Sigmoid colon (tissue), 7 donors: ENCODE results near the gene EIF4G3. TPM values are rescaled to one million over a fixed set of nuclear protein-coding genes. Genes with fewer than 3 reads are reported as not detected.

Experiments
- DNase-seq: peaks from one replicate; pipeline ENCODE4 v3.0.0-alpha.2; 2019
- H3K27ac ChIP-seq, 4 donors: fragments of 200-600 bp; sonication (generic); one replicate each; pipeline ENCODE4 v1.5.1; 2016 to 2019; ENCODE audit warnings: mild to moderate bottlenecking in 1 of 4
- H3K27me3 ChIP-seq, 3 donors: fragments of 200-600 bp; sonication (generic); one replicate each; pipeline ENCODE4 v1.5.1; 2019; ENCODE audit warnings: mild to moderate bottlenecking in 1 of 3
- H3K36me3 ChIP-seq, 4 donors: fragments of 200-600 bp; sonication (generic); one replicate each; pipeline ENCODE4 v1.5.1; 2016 to 2019
- H3K4me1 ChIP-seq, 4 donors: fragments of 200-600 bp; sonication (generic); one replicate each; pipeline ENCODE4 v1.5.1; 2017 to 2019
- H3K4me3 ChIP-seq, 4 donors: fragments of 200-600 bp; sonication (generic); one replicate each; pipeline ENCODE4 v1.5.1; 2017 to 2019; ENCODE audit warnings: mild to moderate bottlenecking in 2 of 4, moderate library complexity in 1 of 4
- H3K9me3 ChIP-seq, 4 donors: fragments of 200-600 bp in 3 of 4; sonication (generic) in 3 of 4; one replicate each; pipeline versions ENCODE4 v1.5.1 to v1.6.1; 2013 to 2019
- EP300 ChIP-seq, 4 donors: sonication (generic); formaldehyde crosslinking; IDR thresholded peaks; one replicate each; pipeline ENCODE4 v1.6.1; 2017; ENCODE audit warnings: antibody characterized with exemption in 4 of 4
- POLR2A ChIP-seq, 2 donors: fragments of 450-650 bp; IDR thresholded peaks; one replicate each; pipeline ENCODE4 v1.6.1; 2016; ENCODE audit warnings: antibody characterized with exemption in 2 of 2, mild to moderate bottlenecking in 2 of 2, moderate library complexity in 2 of 2
- POLR2AphosphoS5 ChIP-seq, 4 donors: sonication (generic); formaldehyde crosslinking; IDR thresholded peaks; one replicate each; pipeline ENCODE4 v1.6.1; 2017; ENCODE audit warnings: antibody characterized with exemption in 4 of 4
- WGBS, 2 donors: extraction: QIAGEN DNeasy Blood & Tissue Kit; methylation state at CpG; one replicate each; pipeline ENCODE4 v1.1.7; 2013; 5-methylcytosine and 5-hydroxymethylcytosine counted together
- intact Hi-C: fragments of 100-400 bp; cut with DNase I; formaldehyde crosslinking; loops from one replicate; pipeline ENCODE4 v1.15.1; 2023
- polyA plus RNA-seq, 3 donors: library from polyadenylated mRNA; stranded (reverse); fragments of 200-250 nt; gene quantifications; one replicate each; pipeline ENCODE4 v1.2.3, GENCODE V29; 2013
- total RNA-seq, 4 donors: library from RNA; depleted of rRNA; stranded (reverse); fragments of >200 nt; gene quantifications; one replicate each; pipeline ENCODE4 v1.1.0, GENCODE V29; 2016
- TF ChIP-seq, protein P1 (sequence below), 4 experiments: fragments of 450-650 bp in 3 of 4; fragments of 200-600 bp in 1 of 4; IDR thresholded peaks; one replicate each; pipeline ENCODE4 v1.5.1; 2016 to 2019; ENCODE audit warnings: antibody characterized with exemption in 4 of 4, mild to moderate bottlenecking in 3 of 4, moderate library complexity in 2 of 4
- donor health status: healthy with polysubstance abuse.
- donor health status: Bipolar disorder and iron deficiency.
- donor health status: healthy.

The EIF4G3 gene
- total and polyA plus RNA-seq, 7 donors, result 13.4 to 65.9 (median 33.5) TPM

DNA sequence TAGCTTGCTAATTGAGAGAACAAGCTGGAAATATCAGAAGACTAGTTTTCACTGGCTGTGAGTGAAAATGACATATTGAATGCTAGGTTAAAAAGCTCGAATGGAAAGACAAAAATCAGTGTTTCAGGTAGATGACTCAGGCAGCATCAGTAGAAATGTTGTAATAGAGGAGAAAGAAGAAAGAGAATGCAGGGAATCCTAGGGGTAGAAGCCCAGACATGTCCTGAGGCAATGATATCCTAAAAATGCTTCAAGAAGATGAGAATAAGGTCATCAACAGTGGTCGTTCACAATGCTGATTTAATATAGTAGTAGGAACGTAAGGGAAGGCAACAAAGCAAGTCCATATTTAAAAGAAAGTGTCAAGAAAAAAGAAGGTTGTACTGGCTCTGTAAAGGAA is 292.9 kb downstream of the EIF4G3 start:
- Histone ChIP-seq H3K36me3 (peaks cover 0 to 29% (median 4%) of the 10 kb centered on the region in 4 donors), H3K27me3 (no peaks in the 10 kb centered on the region), H3K4me1 (no peaks in the 10 kb centered on the region), H3K27ac (no peak overlapping the region), H3K4me3 (no peak overlapping the region), H3K9me3 (no peaks in the 10 kb centered on the region)
- TF ChIP-seq POLR2A (IDR thresholded peaks at IDR 0.05) (no peak), EP300 (IDR thresholded peaks at IDR 0.05) (no peak), POLR2AphosphoS5 (IDR thresholded peaks at IDR 0.05) (no peak)
- TF ChIP-seq, protein P1, sequence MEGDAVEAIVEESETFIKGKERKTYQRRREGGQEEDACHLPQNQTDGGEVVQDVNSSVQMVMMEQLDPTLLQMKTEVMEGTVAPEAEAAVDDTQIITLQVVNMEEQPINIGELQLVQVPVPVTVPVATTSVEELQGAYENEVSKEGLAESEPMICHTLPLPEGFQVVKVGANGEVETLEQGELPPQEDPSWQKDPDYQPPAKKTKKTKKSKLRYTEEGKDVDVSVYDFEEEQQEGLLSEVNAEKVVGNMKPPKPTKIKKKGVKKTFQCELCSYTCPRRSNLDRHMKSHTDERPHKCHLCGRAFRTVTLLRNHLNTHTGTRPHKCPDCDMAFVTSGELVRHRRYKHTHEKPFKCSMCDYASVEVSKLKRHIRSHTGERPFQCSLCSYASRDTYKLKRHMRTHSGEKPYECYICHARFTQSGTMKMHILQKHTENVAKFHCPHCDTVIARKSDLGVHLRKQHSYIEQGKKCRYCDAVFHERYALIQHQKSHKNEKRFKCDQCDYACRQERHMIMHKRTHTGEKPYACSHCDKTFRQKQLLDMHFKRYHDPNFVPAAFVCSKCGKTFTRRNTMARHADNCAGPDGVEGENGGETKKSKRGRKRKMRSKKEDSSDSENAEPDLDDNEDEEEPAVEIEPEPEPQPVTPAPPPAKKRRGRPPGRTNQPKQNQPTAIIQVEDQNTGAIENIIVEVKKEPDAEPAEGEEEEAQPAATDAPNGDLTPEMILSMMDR (IDR thresholded peaks at IDR 0.05), result no peak
- no peak for DNase-seq
- intact Hi-C loops, result no loop called here
- 92 to 93% methylated on average over 3 of the region's 3 CpGs for WGBS, 2 donors

DNA sequence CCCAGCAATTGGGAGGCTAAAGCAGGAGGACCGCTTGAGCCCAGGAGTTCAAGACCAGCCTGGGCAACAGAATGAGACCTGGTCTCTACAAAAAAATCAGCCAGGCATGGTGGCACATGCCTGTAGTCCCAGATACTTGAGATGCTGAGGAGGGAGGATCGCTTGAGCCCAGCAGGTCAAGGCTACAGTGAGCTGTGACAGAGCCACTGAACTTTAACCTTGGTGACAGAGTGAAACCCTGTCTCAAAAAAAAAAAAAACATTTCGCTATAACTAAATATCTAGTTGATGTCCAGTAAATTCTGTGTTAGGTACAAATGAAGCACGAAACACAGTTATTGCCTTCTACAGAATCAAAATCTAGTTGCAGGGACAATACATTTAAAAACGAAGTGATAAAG is 293.9 kb downstream of the EIF4G3 start:
- DNase-seq, result no peak
- peaks cover 0 to 38% (median 8%) of the 10 kb centered on the region in 4 donors for H3K36me3 ChIP-seq
- no peaks in the 10 kb centered on the region for H3K9me3 ChIP-seq
- no peaks in the 10 kb centered on the region for H3K27me3 ChIP-seq
- H3K27ac ChIP-seq, result no peak overlapping the region
- no peaks in the 10 kb centered on the region for H3K4me1 ChIP-seq
- H3K4me3 ChIP-seq, result no peak overlapping the region
- TF ChIP-seq EP300 (IDR thresholded peaks at IDR 0.05) (no peak), POLR2AphosphoS5 (IDR thresholded peaks at IDR 0.05) (no peak), POLR2A (IDR thresholded peaks at IDR 0.05) (no peak)
- TF ChIP-seq, protein P1 (IDR thresholded peaks at IDR 0.05), result no peak
- intact Hi-C loops, result no loop called here
- 96 to 99% methylated on average over 5 of the region's 5 CpGs for WGBS, 2 donors

DNA sequence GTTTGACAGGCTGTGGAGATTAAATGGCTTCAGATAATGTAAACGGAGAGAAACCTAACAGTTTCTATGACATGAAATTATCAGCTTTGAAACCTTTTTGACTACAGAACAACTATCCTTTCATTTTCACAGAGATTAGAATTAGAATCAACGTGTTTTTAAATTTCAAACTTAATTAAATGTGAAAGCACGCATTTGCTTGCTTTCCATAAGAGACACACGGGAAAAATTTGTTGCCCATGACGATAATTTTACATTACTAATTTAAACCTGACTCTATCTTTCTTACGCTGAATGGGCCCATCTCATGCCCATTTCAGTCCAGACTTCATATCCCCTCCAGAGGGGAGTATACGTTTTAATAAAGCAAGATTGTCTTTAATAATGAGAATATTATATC is 297.9 kb downstream of the EIF4G3 start:
- intact Hi-C loops, result no loop called here
- WGBS, 2 donors, result 92 to 94% methylated on average over 7 of the region's 7 CpGs

DNA sequence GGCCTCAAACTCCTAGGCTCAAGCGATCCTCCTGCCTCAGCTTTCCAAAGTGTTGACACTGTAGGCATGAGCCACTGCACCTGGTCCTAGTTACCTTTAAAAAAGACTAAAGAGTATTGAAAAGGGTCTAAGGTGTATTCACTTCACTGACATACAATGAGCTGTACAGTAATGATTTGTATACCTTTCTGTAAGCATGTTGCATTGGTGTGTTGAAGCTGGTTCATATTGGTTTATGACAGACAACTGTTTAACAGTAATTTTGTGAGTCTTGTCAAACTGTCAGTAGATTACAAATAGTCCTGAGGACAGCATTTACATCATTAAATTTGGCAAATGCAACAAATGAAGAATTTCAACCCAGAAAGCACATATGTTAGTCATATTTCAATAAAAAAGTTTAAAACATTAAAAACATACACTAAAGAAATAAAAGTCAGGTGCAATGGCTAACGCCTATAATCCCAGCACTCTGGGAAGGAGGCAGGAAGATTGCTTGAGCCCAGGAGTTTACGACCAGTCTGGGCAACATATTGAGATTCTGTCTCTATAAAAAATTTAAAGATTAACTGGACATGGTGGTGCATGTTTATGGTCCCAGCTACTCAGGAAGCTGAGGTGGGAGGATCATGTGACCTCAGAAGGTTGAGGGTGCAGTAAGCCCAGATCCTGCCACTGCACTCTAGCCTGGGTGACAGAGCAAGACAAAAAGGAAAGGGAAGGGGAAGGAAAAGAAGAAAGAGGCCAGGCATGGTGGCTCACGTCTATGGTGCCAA is 301.3 kb downstream of the EIF4G3 start:
- DNase-seq, result no peak
- H3K4me3 ChIP-seq, result no peak overlapping the region
- H3K27me3 ChIP-seq, result no peaks in the 10 kb centered on the region
- WGBS, 2 donors, result 20 to 71% methylated on average over 4 of the region's 4 CpGs
- H3K27ac ChIP-seq, result no peak overlapping the region
- no peaks in the 10 kb centered on the region for H3K9me3 ChIP-seq
- no peaks in the 10 kb centered on the region for H3K4me1 ChIP-seq
- intact Hi-C loops, result no loop called here
- H3K36me3 ChIP-seq, result peaks cover 0 to 25% (median 10%) of the 10 kb centered on the region in 4 donors
- TF ChIP-seq EP300 (IDR thresholded peaks at IDR 0.05), result no peak

More for the DNA sequence above, 297.9 kb downstream of the EIF4G3 start:
- H3K9me3 ChIP-seq, result no peaks in the 10 kb centered on the region
- TF ChIP-seq EP300 (IDR thresholded peaks at IDR 0.05), result no peak
- H3K27ac ChIP-seq, result no peak overlapping the region
- no peak overlapping the region for H3K4me3 ChIP-seq
- no peaks in the 10 kb centered on the region for H3K4me1 ChIP-seq
- peaks cover 0 to 35% (median 10%) of the 10 kb centered on the region in 4 donors for H3K36me3 ChIP-seq
- H3K27me3 ChIP-seq, result no peaks in the 10 kb centered on the region
- no peak for DNase-seq

DNA sequence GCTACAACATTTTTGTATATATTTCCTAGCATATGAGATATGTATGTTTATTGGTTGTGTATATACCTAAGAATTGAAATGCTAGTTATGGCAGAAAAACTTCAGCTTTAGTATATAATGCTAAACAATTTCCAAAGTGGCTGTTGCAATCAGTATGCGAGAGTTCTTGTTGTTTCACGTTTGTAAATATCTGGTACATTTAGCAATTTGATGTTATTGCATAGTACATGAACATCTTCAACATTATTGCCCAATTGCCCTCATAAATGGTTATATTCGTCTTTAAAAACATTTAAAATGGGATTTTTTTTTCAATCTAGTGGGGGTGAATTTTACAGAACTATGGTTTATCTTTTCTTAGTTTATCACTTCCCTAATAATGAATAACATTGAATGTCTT is 303.4 kb downstream of the EIF4G3 start:
- no peaks in the 10 kb centered on the region for H3K27me3 ChIP-seq
- DNase-seq, result no peak
- H3K4me1 ChIP-seq, result no peaks in the 10 kb centered on the region
- intact Hi-C loops, result no loop called here
- no peak overlapping the region for H3K27ac ChIP-seq
- peaks cover 0 to 11% (median 2%) of the 10 kb centered on the region in 4 donors for H3K36me3 ChIP-seq
- no peak overlapping the region for H3K4me3 ChIP-seq
- TF ChIP-seq, protein P1 (IDR thresholded peaks at IDR 0.05), result no peak
- TF ChIP-seq POLR2A (IDR thresholded peaks at IDR 0.05) (no peak), EP300 (IDR thresholded peaks at IDR 0.05) (no peak), POLR2AphosphoS5 (IDR thresholded peaks at IDR 0.05) (no peak)
- H3K9me3 ChIP-seq, result no peaks in the 10 kb centered on the region
- 25 to 66% methylated on average over 3 of the region's 3 CpGs for WGBS, 2 donors
